Measurements from ENCODE around the gene AP4M1. TPM values are rescaled to one million over a fixed set of nuclear protein-coding genes. Genes with fewer than 3 reads are reported as not detected.
A peak's percentile ranks its signal among the peaks of the same experiment; 100 is the strongest.

Gene AP4M1
- total RNA-seq, 2 donors from 2014 or later, result 6.0 to 11.2 TPM

DNA sequence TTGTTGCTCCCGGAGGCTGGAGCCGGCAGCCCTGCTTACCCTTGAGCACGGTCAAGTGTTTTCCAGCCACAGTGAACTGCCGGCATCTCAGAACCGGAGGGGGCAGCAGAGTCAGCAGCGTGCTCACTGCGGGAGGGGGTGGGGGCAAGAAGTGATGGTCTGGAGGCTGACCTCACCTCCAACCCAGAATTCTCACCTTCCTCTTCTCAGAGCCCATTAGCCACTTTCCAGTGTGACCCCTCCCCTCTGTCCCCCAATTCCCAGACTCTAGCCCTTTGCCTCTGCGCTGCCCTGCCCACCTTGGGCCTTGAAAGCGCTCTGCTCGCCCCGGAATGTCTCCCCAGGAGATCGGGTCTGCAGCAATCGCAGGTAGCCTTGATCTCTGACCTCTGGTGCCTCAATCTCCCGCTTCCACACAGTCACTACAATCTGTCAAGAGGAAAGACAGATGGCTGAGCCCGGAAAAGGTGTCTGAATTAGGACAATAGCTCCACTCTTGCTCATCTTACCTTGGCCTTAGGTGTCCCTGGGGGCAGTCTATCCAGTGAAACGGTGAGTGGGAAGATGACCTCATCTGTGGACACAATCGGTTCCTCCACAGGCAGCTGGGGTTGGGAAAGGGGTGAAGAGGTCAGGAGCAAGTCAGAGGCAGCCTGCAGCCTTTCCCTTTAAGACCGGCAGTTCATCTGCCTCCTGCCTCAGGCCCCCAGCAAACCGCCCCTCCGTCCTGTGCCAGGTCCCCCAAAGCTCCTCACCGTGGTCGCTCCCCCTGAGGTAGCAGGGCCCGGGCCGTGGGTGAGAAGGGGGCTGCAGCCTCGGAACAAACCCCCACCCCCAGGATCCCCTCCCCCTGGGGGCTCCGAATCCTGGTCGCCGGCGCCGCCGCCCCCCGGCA is 56.1 kb downstream of the AP4M1 start:
- Histone ChIP-seq H3K4me3 (peak overlapping the region; percentile 60 to 97), H3K27me3 (no peaks in the 10 kb centered on the region), H3K4me1 (peaks cover 22% of the 10 kb centered on the region), H3K9me3 (no peaks in the 10 kb centered on the region), H3K27ac (peak overlapping the region in 3 of 4 donors; percentile 65 to 72 (median 68)), H3K36me3 (replicated peaks in 1 of 2; ENCODE audit: insufficient read depth in 1 of 2, low read depth in 2 of 2) (peaks cover 0 to 2% of the 10 kb centered on the region in 2 donors)
- ATAC-seq (peak; percentile 58), DNase-seq (peak; percentile 39 to 64 (median 51))
- WGBS, 2 donors, result 14 to 27% methylated on average over 18 to 32 of the region's 32 CpGs
- TF ChIP-seq, protein P1, sequence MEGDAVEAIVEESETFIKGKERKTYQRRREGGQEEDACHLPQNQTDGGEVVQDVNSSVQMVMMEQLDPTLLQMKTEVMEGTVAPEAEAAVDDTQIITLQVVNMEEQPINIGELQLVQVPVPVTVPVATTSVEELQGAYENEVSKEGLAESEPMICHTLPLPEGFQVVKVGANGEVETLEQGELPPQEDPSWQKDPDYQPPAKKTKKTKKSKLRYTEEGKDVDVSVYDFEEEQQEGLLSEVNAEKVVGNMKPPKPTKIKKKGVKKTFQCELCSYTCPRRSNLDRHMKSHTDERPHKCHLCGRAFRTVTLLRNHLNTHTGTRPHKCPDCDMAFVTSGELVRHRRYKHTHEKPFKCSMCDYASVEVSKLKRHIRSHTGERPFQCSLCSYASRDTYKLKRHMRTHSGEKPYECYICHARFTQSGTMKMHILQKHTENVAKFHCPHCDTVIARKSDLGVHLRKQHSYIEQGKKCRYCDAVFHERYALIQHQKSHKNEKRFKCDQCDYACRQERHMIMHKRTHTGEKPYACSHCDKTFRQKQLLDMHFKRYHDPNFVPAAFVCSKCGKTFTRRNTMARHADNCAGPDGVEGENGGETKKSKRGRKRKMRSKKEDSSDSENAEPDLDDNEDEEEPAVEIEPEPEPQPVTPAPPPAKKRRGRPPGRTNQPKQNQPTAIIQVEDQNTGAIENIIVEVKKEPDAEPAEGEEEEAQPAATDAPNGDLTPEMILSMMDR (IDR thresholded peaks at IDR 0.05), result no peak
- no peak for TF ChIP-seq POLR2A (IDR thresholded peaks at IDR 0.05)
- intact Hi-C loops (cut with DNase I), result no loop called here

MicroRNAs encoded within 50 kb of the gene (microRNA counts, 767-probe panel; counts per million panel counts)
- microRNA hsa-miR-106b-5p (736 to 4,918 counts per million in 2 donors), microRNA hsa-miR-25-3p (5,832 to 9,359 counts per million in 2 donors), microRNA hsa-miR-93-5p (5,169 to 7,901 counts per million in 2 donors)

Small RNA genes within 50 kb of the gene (microRNA-seq; reads per million reads assigned to microRNA genes)
- gene MIR106B (ENCODE audit: borderline number of aligned reads in 2 of 2, borderline replicate concordance in 2 of 2) (697 to 886 reads per million in 2 donors), gene MIR25 (ENCODE audit: borderline number of aligned reads in 2 of 2, borderline replicate concordance in 2 of 2) (286 to 309 reads per million in 2 donors), gene MIR4658 (ENCODE audit: borderline number of aligned reads in 2 of 2, borderline replicate concordance in 2 of 2) (0 reads per million in 2 donors), gene MIR93 (ENCODE audit: borderline number of aligned reads in 2 of 2, borderline replicate concordance in 2 of 2) (1,277 to 1,314 reads per million in 2 donors)

Small RNA genes within 50 kb of the gene (small RNA-seq; reads per million reads assigned to genes)
- gene MIR106B, result 35.0 reads per million, percentile 95 among the genes with 10 or more reads in this experiment
- gene MIR25, result 705 reads per million, percentile 98 among the genes with 10 or more reads in this experiment
- 22.1 reads per million, percentile 94 among the genes with 10 or more reads in this experiment for gene MIR93

Other genes starting within 250 kb of the AP4M1 start
- 1 to 10 TPM in 1 of 2 donors, not detected in 1; 2.0 TPM for gene OR2AE1, start 224.6 kb upstream of the AP4M1 start, total RNA-seq
- gene TRIM4, start 182.1 kb upstream of the AP4M1 start, total RNA-seq, result 10 to 100 TPM; 31.9 to 41.9 TPM
- gene GJC3, start 172.0 kb upstream of the AP4M1 start, total RNA-seq, result not detected
- 100 to 1,000 TPM; 133 to 271 TPM for gene AZGP1, start 125.6 kb upstream of the AP4M1 start, total RNA-seq
- 10 to 100 TPM; 31.6 to 40.2 TPM for gene ZKSCAN1, start 86.0 kb upstream of the AP4M1 start, total RNA-seq
- 10 to 100 TPM; 14.5 to 20.2 TPM for gene ZSCAN21, start 51.9 kb upstream of the AP4M1 start, total RNA-seq
- gene ZNF3, start 19.9 kb upstream of the AP4M1 start, total RNA-seq, result 10 to 100 TPM; 16.9 to 46.5 TPM
- gene COPS6, start 12.7 kb upstream of the AP4M1 start, total RNA-seq, result 10 to 100 TPM; 15.8 to 16.1 TPM
- 10 to 100 TPM; 32.6 to 34.5 TPM for gene MCM7, start 246 bp upstream of the AP4M1 start, total RNA-seq
- gene TAF6, start 17.7 kb downstream of the AP4M1 start, total RNA-seq, result 10 to 100 TPM; 30.4 to 51.7 TPM
- 1 to 10 TPM in 1 of 2 donors, under 1 TPM in 1; 0.99 to 2.3 TPM for gene CNPY4, start 18.0 kb downstream of the AP4M1 start, total RNA-seq
- gene MBLAC1, start 25.3 kb downstream of the AP4M1 start, total RNA-seq, result 1 to 10 TPM; 2.1 to 5.3 TPM
- gene LAMTOR4, start 47.3 kb downstream of the AP4M1 start, total RNA-seq, result 100 to 1,000 TPM in 1 of 2 donors, 10 to 100 TPM in 1; 86.1 to 119 TPM
- 10 to 100 TPM in 1 of 2 donors, 1 to 10 TPM in 1; 7.3 to 27.7 TPM for gene TRAPPC14, start 57.1 kb downstream of the AP4M1 start, total RNA-seq
- under 1 TPM in 1 of 2 donors, not detected in 1; 0.26 TPM for gene GAL3ST4, start 67.0 kb downstream of the AP4M1 start, total RNA-seq
- 1 to 10 TPM in 1 of 2 donors, under 1 TPM in 1; 0.99 to 1.6 TPM for gene GPC2, start 75.7 kb downstream of the AP4M1 start, total RNA-seq
- not detected for gene STAG3, start 76.3 kb downstream of the AP4M1 start, total RNA-seq
- 1 to 10 TPM in 1 of 2 donors, under 1 TPM in 1; 0.78 to 4.0 TPM for gene PVRIG, start 118.3 kb downstream of the AP4M1 start, total RNA-seq
- gene SPDYE3, start 206.1 kb downstream of the AP4M1 start, total RNA-seq, result not detected